NCI-H526 treated with DMSO at 0.1 percent for 48 hours (cell line): ENCODE measurements around the gene LPP.

Experiments used
- DNase-seq: peaks from one replicate; lab custom pipeline; 2025; lab: John Stamatoyannopoulos, UW

The LPP gene

DNA sequence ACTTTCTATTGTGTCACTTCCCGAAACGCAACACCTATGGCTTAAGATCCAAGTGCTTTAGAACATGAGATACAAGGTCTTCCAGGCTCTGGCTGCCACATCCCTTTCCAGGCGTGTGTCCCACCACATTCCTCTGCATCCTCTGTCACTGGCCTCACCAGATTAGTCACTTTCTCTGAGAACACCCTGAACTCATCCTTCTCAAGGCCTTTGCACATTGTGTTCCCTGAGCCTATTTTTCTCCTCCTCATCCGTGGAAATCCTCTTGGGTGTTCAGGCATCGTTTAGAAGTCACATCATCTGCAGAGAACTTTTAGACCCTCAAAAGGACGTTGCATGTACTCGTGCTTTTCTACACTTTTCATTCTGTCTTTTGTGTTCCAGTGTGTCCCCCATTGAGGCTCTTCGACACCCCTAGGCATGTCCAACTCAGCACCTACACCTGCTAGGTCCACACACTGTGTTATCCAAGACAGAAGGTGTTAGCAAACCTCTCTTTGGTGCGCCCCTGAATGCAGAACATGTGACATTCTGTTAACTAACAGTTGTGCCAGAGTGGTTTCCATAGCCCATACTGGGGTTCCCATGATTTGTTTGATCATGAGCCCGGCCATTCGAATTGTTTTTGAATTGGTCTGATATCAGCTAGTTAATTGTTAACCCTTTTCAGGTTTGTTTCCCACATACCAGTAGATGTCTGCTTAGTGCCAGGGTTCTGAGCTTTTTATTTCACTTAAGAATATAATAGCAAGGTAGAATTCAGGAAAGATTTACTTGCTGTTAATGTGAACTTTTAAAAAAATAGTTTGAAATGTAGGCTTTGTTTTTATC, 67.2 kb downstream of the LPP start:
- DNase-seq: no peak

DNA sequence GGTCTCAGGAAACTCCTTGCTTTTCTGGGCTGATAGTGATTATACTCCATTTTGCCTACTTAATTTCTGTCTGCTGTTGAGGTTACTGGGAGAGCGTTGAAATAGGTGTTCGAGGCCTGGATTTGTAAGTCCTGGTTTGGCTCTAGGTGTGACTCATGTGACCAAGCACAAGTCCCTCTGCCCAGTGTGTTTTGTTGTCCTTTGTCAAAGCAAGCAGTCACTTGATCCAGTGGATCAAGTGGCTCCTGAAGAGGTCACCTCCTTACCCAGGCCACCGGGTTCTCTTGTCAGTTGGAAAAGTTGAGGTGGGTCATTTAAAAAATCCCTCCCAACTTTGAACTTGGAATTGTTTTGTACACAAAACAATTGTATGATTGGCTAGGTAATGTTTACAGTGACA, 70.0 kb downstream of the LPP start:
- DNase-seq: no peak

DNA sequence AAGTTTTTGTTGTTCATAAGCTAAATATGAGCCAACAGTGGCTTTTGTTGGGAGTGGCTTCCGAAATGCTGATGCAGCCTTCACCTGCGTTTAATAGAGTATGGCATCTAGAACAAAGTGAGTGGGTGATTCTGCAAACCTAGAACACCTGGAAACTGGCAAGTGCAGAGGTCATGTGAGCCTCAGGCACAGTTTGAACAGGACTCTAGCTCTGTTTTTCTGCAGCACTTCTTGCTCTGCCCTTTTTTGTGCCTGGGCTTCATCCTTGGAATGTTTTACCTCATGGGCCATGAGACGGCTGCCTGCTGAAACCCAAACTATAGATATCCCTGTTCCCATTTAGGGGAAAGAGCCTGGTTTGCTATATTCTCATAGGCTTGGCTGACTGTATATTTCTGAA, 73.5 kb downstream of the LPP start:
- DNase-seq: no peak

DNA sequence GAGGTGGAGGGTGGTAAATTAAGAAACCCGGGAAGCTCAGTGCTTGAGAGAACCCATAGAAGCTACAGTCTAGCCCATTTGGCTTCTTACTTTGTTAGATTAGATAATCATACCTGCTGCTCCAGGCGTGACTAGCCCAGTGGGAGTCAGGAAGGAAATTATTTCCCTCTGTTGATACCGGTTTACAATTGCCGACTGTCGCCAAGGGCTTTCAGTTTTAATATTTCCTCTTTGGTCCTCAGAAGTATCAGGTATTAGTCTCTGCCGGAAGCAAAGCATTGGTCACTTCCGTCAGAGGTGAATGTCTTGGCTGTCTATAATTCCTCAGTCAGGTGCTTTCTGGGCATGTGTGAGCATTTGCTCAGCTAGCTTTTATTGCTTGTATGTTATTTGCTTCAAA, 75.2 kb downstream of the LPP start:
- no peak for DNase-seq

DNA sequence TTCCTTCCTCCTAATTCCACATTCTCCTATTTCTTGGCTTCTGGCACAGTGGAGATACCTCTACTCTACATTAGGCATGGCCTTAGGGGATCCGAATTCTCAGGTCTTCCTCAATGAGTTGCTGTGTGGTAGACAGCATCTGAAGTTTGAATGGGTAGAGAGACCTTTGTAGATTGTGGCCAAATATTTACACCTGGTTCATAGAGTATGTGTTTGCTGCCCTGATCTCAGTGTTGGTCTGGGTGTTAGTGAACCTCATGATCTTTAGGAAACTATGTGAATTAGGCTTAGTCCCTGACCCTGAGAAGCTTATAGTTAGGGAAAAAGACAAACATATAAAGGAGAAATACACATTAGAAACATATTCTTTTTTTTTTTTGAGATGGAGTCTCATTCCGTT, 75.8 kb downstream of the LPP start:
- DNase-seq: no peak

DNA sequence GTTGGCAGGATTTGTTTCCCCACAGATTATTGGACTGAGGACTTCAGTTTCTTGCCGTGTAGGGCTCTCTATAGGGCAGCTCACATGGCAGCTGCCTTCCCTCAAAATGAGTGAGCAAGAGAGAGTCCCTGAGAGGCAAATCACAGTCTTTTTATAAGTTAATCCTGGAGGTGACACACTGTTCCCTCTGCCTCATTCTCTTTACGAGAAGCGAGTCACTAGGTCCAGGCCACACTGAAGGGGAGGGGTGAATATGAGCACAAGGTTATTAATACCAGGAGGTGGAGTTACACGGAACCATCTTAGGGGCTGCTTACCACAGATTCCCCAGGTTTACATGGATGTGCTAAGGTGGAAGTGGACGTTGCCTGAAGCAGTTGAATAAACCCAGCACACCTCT, 77.0 kb downstream of the LPP start:
- DNase-seq: no peak

DNA sequence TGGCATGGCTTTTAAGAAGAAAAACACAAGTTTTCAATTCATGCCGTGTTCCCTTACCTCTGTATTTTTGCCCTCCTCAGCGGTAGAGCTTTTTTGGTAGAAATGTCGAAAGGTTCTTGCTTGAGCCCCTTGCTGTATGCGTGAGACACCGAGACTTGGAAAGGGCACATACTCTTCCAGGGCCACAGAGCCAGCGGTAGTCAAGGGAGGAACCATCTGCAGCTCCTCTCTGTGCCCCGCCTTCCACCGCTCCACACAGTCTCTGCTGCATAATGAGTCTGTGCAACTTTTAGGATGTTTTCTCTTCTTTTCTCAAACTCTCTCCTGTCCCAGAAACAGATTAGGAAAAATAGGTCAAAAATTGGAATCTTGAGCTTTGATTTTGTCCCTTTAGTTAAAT, 77.5 kb downstream of the LPP start:
- DNase-seq: no peak

DNA sequence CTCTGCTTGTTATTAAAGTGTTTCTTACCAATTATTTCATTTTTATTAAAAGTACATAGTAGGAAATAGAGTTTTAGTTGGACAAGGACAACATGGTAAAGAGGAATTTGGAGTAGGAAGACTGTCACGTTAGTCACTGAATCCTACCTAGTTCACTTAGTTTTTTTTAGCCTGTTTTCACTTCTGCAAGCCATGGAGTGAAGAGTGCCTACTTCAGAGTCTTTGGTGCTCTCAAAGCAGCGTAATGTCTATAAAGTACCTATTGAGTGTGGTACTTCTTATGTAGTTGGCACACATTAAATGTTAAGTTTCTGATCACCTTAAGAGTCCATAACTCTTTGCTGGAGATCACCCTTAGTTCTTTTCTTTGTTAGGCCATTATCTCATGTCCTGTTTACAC, 78.7 kb downstream of the LPP start:
- no peak for DNase-seq

DNA sequence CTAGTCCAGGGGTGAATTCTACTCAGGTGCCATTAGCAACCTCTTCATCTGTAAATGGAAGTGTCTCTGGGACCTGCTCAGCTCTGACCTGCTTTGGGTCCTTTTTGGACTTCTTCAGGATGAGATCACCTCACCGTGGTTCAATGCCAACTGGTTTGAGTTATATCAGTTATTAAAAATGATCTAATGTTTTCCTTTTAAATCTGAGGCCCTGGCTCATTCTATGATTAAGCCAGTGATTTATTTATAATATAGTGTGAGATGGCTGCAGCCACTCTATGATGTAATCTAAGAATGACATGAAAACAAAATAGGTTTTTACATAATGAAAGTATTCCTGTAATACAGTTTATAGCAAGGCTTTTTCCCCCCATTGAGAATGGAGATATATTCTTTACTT, 79.4 kb downstream of the LPP start:
- DNase-seq: no peak

DNA sequence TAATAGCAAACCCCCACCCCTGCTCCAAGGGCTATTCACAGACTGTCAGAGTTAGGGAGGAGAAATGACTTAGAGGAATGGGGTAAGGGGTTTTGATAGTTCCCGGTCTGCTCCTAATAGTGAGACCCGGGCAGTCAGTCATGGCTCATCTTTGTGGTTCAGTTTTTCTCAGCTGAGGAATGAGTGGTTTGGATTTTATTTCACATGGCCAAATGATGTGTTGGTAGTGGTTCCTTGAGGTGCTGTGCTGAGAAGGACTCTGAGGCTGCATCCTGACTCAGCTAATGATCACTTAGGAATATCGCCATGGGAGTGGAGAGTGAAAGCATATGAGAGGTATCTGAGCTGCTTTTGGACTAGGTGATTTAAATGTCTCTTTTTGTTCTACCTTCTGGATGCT, 80.2 kb downstream of the LPP start:
- DNase-seq: no peak

DNA sequence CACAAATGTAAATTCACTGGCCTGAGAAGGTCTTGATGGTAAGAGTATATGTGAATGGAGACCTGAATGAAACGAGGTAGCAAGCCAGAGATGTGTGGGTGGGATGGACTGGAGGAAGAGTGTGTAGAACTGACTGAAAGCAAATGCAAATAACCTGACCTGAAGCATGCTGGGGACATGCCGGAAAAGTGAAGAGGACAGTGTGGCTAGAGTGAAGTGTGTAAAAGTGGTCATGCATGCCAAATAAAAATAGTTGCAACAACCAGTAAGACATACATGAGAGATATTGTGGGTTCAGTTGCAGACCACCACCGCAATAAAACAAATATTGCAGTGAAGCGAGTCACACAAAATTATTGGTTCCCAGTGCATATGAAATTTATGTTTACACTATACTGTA, 82.3 kb downstream of the LPP start:
- no peak for DNase-seq

DNA sequence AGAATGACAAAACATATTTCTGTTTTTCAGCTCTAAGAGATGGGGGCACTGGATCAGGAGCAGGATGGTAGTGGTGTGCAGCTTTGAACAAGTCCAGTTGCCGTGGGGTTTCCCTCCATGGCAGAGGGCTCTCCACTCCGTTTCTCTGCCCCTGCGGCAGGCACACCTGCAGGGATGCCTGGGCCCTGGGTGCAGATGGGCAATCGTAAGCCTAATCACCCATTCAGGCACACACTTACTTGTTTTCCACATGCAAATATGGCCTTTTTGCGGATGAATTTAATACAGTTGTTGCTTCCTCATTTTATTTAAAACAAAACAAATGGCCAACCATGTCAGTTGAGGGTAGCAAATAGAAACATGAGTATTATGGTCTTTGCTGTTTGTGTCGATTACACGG, 85.1 kb downstream of the LPP start:
- peak; percentile 91 for DNase-seq

DNA sequence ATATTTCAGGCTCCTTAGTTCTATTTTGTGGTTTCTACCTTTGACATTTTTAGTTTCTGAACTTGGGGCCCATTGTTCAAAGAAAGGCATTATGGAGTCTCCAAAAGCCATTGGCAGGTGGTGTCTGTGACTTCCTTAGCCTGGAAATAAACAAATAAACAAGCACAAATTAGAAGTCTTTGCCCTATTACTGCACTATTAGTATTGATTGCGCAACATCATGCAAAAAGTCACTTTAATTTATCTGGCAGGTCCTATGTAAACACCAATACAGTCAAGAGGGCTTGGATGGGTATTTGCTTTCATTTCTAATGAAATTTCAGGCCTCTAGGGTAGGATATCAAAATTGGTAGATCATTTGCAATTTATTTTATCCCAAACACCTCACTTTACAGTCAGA, 85.6 kb downstream of the LPP start:
- no peak for DNase-seq

DNA sequence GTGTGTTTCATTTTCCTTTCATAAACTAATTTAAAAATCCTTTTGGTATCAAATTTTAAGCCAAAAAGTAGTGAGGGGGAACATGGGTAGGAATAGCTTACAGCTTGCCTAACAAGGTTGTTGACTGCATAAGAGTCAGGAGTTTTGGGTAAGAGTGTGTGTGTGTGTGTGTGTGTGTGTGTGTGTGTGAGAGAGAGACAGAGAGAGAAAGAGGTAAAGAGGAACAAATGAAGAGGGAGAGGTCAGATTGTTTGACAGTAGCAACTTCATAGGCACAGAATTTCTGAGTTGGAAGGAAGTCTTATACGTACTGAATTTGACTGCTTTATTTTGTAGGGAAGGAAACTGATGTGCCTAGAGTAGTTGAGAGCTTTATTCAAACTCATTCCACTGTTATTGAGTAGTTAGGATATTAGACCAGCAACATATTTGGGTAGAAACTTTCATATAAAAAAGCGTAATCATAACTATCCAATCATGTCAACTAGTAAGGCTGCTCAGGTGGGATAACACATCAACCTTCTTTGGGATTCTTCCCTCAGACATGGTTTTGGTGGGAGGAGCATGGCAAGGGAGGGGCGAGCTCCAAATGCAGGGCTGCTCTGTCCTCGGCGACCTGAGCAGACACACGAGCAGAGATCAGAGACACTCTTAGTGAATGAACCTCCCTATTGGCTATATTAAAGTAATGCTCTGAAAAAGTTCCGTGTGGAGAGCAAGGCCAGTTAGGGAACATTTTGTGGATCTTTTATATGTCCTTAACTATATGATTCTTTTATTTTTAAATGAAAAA, 86.4 kb downstream of the LPP start:
- no peak for DNase-seq

DNA sequence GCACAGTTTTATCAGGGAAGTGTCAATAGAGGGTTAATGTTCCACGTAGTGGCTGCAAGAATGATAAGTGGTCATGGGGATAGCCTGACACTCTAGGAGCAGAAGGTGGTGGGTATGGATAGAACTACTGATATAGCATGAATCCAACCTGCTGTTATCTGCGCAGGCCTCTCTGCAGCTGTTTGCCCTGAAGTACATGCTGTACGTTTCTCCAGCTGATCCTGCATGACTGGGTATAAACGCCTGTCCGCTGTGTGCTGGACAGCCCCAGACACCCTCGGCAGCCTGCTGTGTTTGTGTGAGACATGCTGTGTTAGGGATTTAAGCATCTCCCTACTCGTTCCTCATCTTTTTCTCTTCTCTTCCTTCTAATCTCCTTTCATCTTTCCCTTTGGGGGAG, 87.1 kb downstream of the LPP start:
- DNase-seq: no peak

DNA sequence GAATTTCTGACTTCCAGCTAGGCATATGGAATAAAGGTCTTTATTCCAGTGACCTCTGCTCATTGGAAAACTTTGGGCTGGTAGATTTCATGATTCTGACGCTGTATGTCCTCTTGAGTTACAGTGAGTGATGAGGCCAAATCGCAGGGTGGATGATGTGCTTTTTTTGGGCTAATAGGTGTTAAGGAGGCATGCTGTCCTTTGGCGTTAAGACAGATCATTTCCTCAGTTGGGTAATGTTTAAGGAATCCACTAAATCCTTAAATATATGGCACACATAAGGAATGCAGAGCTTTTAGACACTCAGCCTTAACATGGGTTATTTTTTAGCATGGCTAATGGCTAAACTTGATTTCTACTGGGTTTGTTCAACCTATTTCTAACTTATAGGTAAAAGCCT, 87.9 kb downstream of the LPP start:
- DNase-seq: no peak

DNA sequence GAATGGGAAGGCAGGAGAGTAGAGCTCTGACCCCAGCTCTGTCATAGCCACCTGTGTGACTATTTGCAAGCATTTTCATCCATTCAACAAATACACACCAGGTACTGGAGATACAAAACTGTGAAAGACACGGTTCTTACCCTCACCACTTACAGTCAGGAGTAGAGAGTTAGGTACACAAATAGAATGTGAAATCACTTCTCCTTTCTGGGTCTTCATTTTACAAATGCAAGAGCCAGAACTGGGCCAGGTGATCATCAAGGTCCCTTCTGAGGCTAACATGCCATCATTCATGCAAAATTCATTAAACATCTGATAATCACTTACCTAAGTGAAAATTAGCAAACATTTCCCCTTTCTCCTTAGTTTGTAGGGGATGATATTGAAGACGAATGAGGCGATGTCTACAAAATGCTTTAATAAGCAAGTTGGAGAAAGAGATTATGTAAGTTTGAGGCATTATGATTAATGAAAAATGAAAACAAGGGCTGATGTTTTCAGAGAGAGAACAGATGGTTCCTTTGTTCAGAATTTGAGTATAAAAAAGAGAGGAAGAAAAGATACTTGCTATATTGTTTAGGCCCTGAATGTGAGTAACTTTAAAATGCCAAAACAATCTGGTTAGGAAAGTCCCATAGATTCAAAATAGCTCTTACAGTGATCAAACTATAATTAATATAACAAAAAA, 88.6 kb downstream of the LPP start:
- no peak for DNase-seq

DNA sequence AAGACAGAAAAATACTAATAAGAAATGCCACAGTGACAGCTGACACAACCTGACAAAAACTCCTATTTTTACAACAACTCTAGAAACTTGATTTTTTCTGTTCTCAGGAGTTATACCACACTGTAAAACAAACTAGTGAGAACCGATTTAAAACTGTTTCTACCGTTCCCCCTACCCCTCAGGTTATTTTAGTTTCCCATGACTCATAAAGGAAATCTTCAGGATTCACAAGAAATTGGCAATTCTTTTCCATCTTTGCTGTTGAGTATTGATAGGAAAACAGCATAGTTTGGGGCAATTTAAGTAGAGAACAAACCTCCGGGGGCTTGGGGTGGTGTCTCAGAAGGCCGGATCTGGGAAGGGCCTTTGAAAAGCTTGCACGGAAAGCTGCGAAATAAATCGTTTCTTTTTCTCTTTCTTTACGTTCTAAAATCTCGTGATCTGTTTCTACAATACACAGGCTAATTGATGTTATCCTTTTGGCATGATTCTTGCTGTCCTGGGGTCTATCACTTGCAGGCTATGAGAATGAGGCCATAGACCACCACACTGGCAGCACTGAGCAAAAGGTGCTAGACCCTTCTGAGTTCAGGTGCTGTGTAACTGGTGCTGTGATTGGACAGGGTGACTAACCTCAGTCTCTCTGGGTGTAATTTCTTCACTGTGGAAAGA, 89.3 kb downstream of the LPP start:
- DNase-seq: no peak

DNA sequence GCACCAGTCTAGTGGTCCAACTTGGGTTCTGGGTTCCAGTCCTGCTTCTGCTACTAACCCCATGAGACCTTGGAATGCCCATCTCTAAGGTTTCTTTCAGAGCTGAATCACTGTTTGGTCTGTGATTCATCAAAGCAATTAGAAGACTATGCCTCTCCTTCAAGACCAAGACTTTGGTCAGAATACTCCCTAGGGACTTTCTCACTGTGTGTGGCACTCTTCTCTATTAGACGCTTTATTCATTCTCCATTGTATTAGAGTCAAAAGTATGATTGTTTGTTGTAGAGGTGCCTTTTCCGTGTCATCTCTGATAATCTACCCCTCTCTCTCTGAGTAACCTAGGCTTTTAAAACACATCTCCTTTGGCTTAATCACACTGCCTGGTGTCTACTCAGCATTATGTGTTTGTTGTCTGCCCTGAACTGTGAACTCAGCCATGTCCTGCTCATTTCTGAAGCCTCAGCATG, 90.5 kb downstream of the LPP start:
- no peak for DNase-seq

DNA sequence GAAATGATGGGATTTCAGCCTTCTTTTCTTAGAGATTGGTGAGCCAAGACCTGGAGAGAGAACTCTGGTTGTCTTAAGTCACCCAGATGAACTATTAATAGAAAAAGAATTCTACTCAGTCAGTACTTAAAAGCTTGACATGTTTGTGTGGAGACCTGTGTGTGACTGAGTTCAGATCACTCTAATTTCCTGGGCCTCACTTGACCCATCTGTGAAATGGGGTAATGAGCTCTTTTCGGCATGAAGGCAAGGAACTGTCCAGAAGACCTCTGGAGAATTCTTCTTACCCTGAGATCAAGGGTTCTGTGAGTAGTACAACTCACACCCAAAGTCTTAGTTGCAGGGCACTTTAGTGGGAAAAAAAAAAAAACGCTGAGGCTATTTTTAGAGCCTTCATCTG, 92.9 kb downstream of the LPP start:
- no peak for DNase-seq

DNA sequence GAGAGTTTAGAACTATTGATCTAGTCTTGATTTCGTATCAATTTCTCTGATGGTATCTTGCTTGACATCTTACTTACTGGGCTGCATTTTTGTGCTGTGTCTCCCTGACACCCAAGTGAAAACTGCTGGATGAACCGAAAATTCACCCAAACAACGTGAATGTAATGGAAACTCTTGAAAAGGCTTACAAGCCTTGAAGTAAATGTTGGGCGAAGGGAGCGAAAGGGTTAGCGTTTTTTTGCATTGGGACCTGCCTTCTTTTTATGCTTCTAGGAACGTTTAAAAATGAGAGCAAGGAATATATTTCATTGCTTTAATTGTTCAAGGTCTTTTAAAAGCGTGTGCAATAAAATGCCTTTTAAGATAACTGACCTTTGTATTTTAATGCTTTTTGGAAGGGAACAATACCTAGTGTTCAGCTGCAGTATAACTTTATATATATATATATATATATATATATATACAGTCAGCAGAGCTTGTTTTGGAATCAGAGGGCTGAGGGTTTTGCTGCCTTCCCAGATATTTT, 94.1 kb downstream of the LPP start:
- no peak for DNase-seq

DNA sequence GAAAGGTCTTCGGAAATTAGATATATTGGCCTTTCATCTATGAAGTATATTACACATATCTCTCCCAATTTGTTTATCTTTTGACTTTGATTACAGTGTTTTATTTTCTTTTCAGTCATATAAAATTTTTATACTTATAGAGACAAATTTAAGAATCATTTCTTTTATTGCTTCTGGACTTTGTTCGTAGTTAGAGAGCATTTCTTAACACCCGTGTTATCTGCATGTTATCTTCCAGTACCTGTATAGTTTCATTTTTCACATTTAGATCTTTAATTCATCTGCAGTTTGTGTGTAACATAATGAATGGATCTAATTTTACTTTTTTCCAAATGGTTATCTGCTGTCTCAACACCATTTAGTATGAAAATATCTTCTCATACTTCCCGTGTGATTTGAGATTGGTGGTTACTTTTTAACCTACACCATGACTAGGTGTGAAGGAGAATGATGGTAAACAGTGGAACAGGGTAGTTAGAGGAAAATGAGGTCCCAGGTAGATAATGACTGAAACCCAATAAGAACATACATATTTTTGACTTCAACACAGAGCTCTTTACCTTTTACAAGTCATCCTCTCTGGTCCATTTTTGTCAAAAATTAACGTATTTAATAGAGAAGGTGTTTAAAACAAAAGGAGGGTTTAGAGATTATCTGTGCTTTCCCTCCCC, 99.3 kb downstream of the LPP start:
- no peak for DNase-seq
